Suprapubic skin (tissue), 4 donors: ENCODE measurements around the gene DES. TPM values are rescaled to one million over a fixed set of nuclear protein-coding genes. Genes with fewer than 3 reads are reported as not detected.

Experiments
- DNase-seq, 2 donors: peaks; one replicate each; pipeline ENCODE4 v3.0.0-alpha.2; 2019; ENCODE audit warnings: low spot score in 2 of 2
- H3K27ac ChIP-seq: fragments of 200-600 bp; sonication (generic); one replicate; pipeline ENCODE4 v1.5.1; 2019
- H3K27me3 ChIP-seq: fragments of 200-600 bp; sonication (generic); one replicate; pipeline ENCODE4 v1.5.1; 2019
- H3K36me3 ChIP-seq: fragments of 200-600 bp; sonication (generic); one replicate; pipeline ENCODE4 v1.5.1; 2019
- H3K4me1 ChIP-seq: fragments of 200-600 bp; sonication (generic); one replicate; pipeline ENCODE4 v1.5.1; 2019
- H3K4me3 ChIP-seq: fragments of 200-600 bp; sonication (generic); one replicate; pipeline ENCODE4 v1.5.1; 2019; ENCODE audit warnings: mild to moderate bottlenecking
- H3K9me3 ChIP-seq: fragments of 200-600 bp; sonication (generic); one replicate; pipeline ENCODE4 v1.5.1; 2019
- CTCF ChIP-seq, 2 donors: fragments of 200-600 bp in 1 of 2; fragments of 450-650 bp in 1 of 2; sonication (generic) in 1 of 2; IDR thresholded peaks; one replicate each; pipeline ENCODE4 v1.5.1; 2016 to 2019; ENCODE audit warnings: antibody characterized with exemption in 2 of 2, mild to moderate bottlenecking in 1 of 2, moderate library complexity in 1 of 2
- EP300 ChIP-seq: sonication (generic); formaldehyde crosslinking; IDR thresholded peaks from one replicate; pipeline ENCODE4 v1.6.1; 2017; ENCODE audit warnings: antibody characterized with exemption
- POLR2A ChIP-seq, 2 donors: fragments of 450-650 bp; IDR thresholded peaks; one replicate each; pipeline ENCODE4 v1.6.1; 2017; ENCODE audit warnings: antibody characterized with exemption in 2 of 2, mild to moderate bottlenecking in 2 of 2, moderate library complexity in 2 of 2
- POLR2AphosphoS5 ChIP-seq, 3 donors: sonication (generic); formaldehyde crosslinking; IDR thresholded peaks; one replicate each; pipeline ENCODE4 v1.6.1; 2017; ENCODE audit warnings: antibody characterized with exemption in 3 of 3
- WGBS: methylation state at CpG from one replicate; pipeline ENCODE4 v1.1.5; 2018; 5-methylcytosine and 5-hydroxymethylcytosine counted together
- total RNA-seq, 4 donors: library from RNA; depleted of rRNA; stranded (reverse); fragments of >200 nt; gene quantifications; one replicate each; pipeline ENCODE4 v1.1.0, GENCODE V29; 2016

Gene DES
- total RNA-seq, 4 donors from 2014 or later: 11.4 to 100 (median 35.6) TPM

- TF ChIP-seq EP300 (no peak), CTCF (IDR thresholded peaks at IDR 0.05) (no peak), POLR2AphosphoS5 (IDR thresholded peaks at IDR 0.05) (no peak), POLR2A (IDR thresholded peaks at IDR 0.05) (no peak)
- DNase-seq: peak in 1 of 2 donors; percentile 58
- Histone ChIP-seq H3K9me3 (no peaks in the 10 kb centered on the region), H3K4me1 (peaks cover 15% of the 10 kb centered on the region), H3K4me3 (no peak overlapping the region), H3K27ac (no peak overlapping the region), H3K27me3 (peaks cover 62% of the 10 kb centered on the region), H3K36me3 (no peaks in the 10 kb centered on the region)
- 73% methylated on average over 11 of the region's 23 CpGs for WGBS
These were observed 26.5 kb downstream of the DES start for GRCh38 chr2:219444566-219445091.

GRCh38 chr2:219445220-219445640 lies 27.1 kb downstream of the DES start:
- no peak overlapping the region for H3K27ac ChIP-seq
- DNase-seq: peak in 1 of 2 donors; percentile 40
- TF ChIP-seq POLR2AphosphoS5 (IDR thresholded peaks at IDR 0.05): no peak
- peaks cover 62% of the 10 kb centered on the region for H3K27me3 ChIP-seq
- peaks cover 15% of the 10 kb centered on the region for H3K4me1 ChIP-seq
- 69% methylated on average over 5 of the region's 5 CpGs for WGBS
- no peaks in the 10 kb centered on the region for H3K9me3 ChIP-seq
- H3K36me3 ChIP-seq: no peaks in the 10 kb centered on the region
- no peak overlapping the region for H3K4me3 ChIP-seq

GRCh38 chr2:219446101-219446504 lies 27.9 kb downstream of the DES start:
- Histone ChIP-seq H3K4me3 (no peak overlapping the region), H3K27ac (no peak overlapping the region), H3K36me3 (no peaks in the 10 kb centered on the region), H3K27me3 (peaks cover 63% of the 10 kb centered on the region), H3K9me3 (no peaks in the 10 kb centered on the region), H3K4me1 (peaks cover 14% of the 10 kb centered on the region)
- 43% methylated on average over 6 of the region's 6 CpGs for WGBS
- DNase-seq: peak in 1 of 2 donors; percentile 47
- TF ChIP-seq CTCF (IDR thresholded peaks at IDR 0.05) (no peak), EP300 (no peak), POLR2A (IDR thresholded peaks at IDR 0.05) (no peak), POLR2AphosphoS5 (IDR thresholded peaks at IDR 0.05) (no peak)

- H3K9me3 ChIP-seq: no peaks in the 10 kb centered on the region
- TF ChIP-seq CTCF (IDR thresholded peaks at IDR 0.05) (no peak), POLR2A (IDR thresholded peaks at IDR 0.05) (no peak), POLR2AphosphoS5 (IDR thresholded peaks at IDR 0.05) (no peak), EP300 (no peak)
- H3K27me3 ChIP-seq: peaks cover 63% of the 10 kb centered on the region
- H3K4me3 ChIP-seq: no peak overlapping the region
- WGBS: 78% methylated on average over 1 of the region's 1 CpG
- H3K4me1 ChIP-seq: peaks cover 8% of the 10 kb centered on the region
- no peak for DNase-seq
- H3K36me3 ChIP-seq: no peaks in the 10 kb centered on the region
- H3K27ac ChIP-seq: no peak overlapping the region
These were observed 28.5 kb downstream of the DES start for GRCh38 chr2:219446689-219447088.

- DNase-seq: no peak
- peaks cover 2% of the 10 kb centered on the region for H3K4me1 ChIP-seq
- H3K27ac ChIP-seq: no peak overlapping the region
- H3K9me3 ChIP-seq: no peaks in the 10 kb centered on the region
- WGBS: 91% methylated on average over 17 of the region's 23 CpGs
- TF ChIP-seq CTCF (IDR thresholded peaks at IDR 0.05): no peak
- H3K27me3 ChIP-seq: peaks cover 59% of the 10 kb centered on the region
- H3K4me3 ChIP-seq: no peak overlapping the region
- H3K36me3 ChIP-seq: no peaks in the 10 kb centered on the region
These were observed 29.3 kb downstream of the DES start for GRCh38 chr2:219447242-219448098.
